Measurements from ENCODE around the gene ATP2A1.

- no peak for TF ChIP-seq BHLHE40 (IDR thresholded peaks at IDR 0.05; ENCODE audit: borderline replicate concordance)
- no peak for TF ChIP-seq SUZ12 (IDR thresholded peaks at IDR 0.05)
- TF ChIP-seq SP1 (IDR thresholded peaks at IDR 0.05), result no peak
- TF ChIP-seq CTBP1 (IDR thresholded peaks at IDR 0.05; ENCODE audit: borderline replicate concordance), result no peak
- TF ChIP-seq FOXM1 (IDR thresholded peaks at IDR 0.05; ENCODE audit: borderline replicate concordance), result no peak
Observed at GRCh38 chr16:28924399-28924761, 46.1 kb downstream of the ATP2A1 start.

All from HEK293T (cell line).